ENCODE data around the gene HGD. TPM values are rescaled to one million over a fixed set of nuclear protein-coding genes. Genes with fewer than 3 reads are reported as not detected.

Gene HGD
- total RNA-seq, 1 donor from 2014 or later, result 18.1 TPM

DNA sequence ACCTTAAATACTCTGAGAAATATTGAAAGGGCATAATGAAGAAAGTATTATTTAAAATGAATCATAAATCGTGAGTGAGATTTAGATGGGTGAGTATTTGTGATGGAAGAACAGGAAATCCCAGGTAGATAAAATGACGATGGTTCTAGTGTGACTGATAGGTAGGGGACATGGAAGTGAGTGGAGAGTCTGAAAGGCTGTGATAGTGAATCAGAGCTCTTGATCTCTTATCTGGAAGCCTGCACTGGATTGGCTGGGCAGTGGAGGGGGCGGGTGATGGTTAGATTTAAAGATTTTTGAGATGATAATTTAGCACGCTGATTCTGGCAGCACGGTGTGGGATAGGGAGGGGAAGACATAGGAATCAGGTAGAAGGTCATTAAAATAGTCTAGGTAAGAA is 20.1 kb downstream of the HGD start:
- TF ChIP-seq, protein P1, sequence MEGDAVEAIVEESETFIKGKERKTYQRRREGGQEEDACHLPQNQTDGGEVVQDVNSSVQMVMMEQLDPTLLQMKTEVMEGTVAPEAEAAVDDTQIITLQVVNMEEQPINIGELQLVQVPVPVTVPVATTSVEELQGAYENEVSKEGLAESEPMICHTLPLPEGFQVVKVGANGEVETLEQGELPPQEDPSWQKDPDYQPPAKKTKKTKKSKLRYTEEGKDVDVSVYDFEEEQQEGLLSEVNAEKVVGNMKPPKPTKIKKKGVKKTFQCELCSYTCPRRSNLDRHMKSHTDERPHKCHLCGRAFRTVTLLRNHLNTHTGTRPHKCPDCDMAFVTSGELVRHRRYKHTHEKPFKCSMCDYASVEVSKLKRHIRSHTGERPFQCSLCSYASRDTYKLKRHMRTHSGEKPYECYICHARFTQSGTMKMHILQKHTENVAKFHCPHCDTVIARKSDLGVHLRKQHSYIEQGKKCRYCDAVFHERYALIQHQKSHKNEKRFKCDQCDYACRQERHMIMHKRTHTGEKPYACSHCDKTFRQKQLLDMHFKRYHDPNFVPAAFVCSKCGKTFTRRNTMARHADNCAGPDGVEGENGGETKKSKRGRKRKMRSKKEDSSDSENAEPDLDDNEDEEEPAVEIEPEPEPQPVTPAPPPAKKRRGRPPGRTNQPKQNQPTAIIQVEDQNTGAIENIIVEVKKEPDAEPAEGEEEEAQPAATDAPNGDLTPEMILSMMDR (conservative IDR thresholded peaks at IDR 0.05; ENCODE audit: low read depth, low read length), result no peak
- DNase-seq (ENCODE audit: low read depth), result no peak
- no peak overlapping the region for H3K4me3 ChIP-seq (ENCODE audit: low read depth, low read length)

DNA sequence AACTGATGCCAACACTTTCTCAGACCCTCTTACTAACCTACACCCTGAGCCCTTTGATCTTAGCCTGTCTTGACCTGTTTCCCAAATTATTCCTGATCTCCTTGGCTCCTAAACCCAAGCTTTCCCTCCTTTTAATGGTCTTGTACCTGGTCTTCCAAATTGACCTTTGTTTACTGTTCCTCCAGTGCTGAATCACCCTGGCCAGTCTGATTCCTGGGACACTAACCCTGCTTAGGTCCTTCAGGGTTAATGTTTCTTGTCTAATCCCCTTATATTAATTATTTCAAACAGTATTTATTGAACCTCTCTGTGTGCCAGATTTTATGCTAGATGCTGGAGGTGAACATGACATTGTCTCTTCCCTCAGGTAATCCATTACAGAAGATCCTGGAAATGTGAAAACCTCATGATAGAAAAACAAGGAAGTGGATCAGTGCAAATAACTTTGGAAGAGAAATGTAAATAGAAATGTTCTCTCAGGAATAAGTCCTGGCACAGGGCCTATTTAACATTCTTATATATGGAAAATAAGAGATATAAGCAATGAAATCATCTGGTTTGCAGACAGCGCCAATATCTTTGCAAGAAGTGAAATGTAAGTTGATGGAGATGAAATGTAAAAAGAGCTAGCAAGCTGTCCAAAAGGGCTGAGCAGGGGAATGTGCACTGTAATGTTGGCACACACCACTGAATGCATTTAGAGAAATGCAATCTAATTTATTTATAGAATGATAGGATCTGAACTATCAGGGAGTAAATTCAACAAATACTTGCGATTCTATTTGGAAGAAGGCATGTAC is 20.7 kb downstream of the HGD start:
- TF ChIP-seq, protein P1 (conservative IDR thresholded peaks at IDR 0.05; ENCODE audit: low read depth, low read length), result no peak
- H3K4me3 ChIP-seq (ENCODE audit: low read depth, low read length), result no peak overlapping the region
- DNase-seq (ENCODE audit: low read depth), result no peak

GRCh38 chr3:120659834-120660233 is 22.2 kb downstream of the HGD start:
- TF ChIP-seq, protein P1 (conservative IDR thresholded peaks at IDR 0.05; ENCODE audit: low read depth, low read length), result no peak
- DNase-seq (ENCODE audit: low read depth), result no peak
- no peak overlapping the region for H3K4me3 ChIP-seq (ENCODE audit: low read depth, low read length)

DNA sequence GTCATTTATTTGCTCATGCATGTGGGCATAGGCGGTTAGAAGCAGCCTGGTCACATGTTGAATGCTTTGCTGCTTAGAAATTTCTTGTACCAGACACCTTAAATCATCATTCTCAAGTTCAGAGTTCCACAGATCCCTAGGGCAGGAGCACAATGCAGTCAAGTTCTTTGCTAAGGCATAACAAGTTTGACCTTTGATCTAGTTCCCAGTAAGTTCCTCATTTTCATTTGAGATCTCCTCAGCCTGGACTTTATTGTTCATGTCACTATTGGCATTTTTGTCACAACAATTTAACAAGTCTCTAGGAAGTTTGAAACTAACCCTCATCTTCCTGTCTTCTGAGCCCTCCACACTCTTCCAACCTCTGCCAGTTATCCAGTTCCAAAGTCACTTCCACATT is 22.8 kb downstream of the HGD start:
- TF ChIP-seq, protein P1 (conservative IDR thresholded peaks at IDR 0.05; ENCODE audit: low read depth, low read length), result no peak
- no peak overlapping the region for H3K4me3 ChIP-seq (ENCODE audit: low read depth, low read length)
- DNase-seq (ENCODE audit: low read depth), result no peak

DNA sequence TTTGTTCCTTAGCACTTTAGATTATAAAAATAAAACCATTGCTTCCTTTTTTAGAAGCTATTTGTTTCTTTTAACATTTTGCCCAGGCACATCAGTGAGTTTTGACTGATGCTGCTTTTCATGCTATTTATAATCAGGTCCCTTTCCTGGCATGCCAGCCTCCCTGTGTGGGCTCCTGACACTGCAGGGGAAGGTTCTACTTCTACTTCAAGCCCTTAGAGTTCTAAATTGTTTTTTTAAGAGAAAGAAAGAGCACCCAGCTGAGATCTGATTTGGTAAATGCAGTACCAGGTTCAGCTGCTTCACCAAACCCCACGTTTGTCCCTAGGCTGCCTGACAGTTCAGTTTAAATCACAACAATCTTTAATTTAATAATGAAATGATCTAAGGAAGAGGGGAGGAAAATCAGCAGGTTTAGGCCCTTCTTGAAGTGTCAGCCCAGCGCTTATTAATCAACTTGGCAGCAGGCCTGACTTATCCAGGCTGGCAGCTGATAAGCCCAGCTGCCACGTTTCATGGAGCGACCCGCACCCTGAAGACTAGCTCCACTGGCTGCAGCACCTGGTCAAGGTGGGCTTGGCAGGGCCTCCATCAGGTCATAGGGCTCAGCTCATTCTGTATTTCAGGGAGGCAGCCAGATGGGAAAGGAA is 29.0 kb downstream of the HGD start:
- no peak for DNase-seq (ENCODE audit: low read depth)
- no peak overlapping the region for H3K4me3 ChIP-seq (ENCODE audit: low read depth, low read length)
- TF ChIP-seq, protein P1 (conservative IDR thresholded peaks at IDR 0.05; ENCODE audit: low read depth, low read length), result no peak

GRCh38 chr3:120652281-120652680 is 29.8 kb downstream of the HGD start:
- no peak overlapping the region for H3K4me3 ChIP-seq (ENCODE audit: low read depth, low read length)
- TF ChIP-seq, protein P1 (conservative IDR thresholded peaks at IDR 0.05; ENCODE audit: low read depth, low read length), result no peak
- no peak for DNase-seq (ENCODE audit: low read depth)

All from epithelial cell of proximal tubule (primary cell).